ENCODE measurements around the gene MGME1. TPM values are rescaled to one million over a fixed set of nuclear protein-coding genes. Genes with fewer than 3 reads are reported as not detected.

The MGME1 gene
- total RNA-seq, 8 experiments from 2014 or later: 8.8 to 36.6 (median 15.0) TPM

DNA sequence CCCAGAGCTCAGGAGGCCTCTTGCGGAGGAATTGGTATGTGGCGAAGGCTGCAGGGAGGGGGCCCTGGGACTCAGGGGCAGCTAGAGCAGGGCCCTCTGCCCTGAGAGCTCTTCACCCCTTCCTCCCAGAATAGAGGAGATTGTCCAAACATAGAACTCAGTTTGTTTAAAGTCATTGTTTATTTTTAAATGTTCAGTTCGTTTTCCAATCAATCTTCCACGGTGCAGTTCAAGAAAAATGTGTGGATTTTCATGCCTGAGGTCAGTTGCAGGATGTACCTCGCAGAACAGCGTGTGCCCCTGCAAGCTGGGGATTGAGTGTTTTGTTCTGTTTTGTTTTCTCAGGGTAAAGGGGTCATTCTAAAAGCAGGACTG is 37.2 kb downstream of the MGME1 start:
- peaks cover 0 to 9% of the 10 kb centered on the region in 2 donors for H3K4me1 ChIP-seq (replicated peaks in 1 of 2)
- no peak overlapping the region for H3K4me3 ChIP-seq
- no peak overlapping the region for H3K27ac ChIP-seq
- peak in 1 of 8 experiments; percentile 56 for ATAC-seq (replicated peaks in 6 of 8)
- in situ Hi-C loops (cut with MboI; ENCODE audit: low pct_unique_long_range_greater_than_20kb in 2 of 9, low sequenced_read_pairs in 9 of 9, unreplicated experiment in 9 of 9): loop anchor here in 1 of 9 experiments (25.0 kb wide), 1 partner anchor 256 kb away; no protein-coding TSS in a partner anchor
- WGBS, 10 experiments: 27 to 100% (median 59%) methylated on average over 2 to 6 of the region's 6 CpGs; no CpG with 5 or more reads in 1 of the 10 experiments

DNA sequence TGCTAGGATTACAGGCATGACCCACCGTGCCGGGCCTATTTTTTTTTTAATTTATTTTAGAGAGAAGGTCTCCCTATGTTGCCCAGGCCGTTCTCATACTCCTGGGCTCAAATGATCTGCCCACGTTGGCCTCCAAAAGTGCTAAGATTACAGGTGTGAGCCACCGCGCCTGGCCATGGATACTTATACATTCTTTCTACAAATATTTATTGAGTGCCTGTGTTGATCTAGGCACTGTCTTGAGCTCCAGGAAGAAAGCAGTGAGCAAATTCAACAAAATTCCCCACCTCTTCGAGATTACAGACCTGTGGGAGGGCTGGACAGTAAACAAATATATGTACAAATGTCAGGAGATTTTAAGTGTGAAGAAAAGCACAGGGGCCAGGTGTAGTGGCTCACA is 37.9 kb downstream of the MGME1 start:
- Histone ChIP-seq H3K4me1 (replicated peaks in 1 of 2) (peaks cover 0 to 9% of the 10 kb centered on the region in 2 donors), H3K4me3 (no peak overlapping the region), H3K27ac (no peak overlapping the region)
- WGBS, 10 experiments: 68 to 100% (median 92%) methylated on average over 1 to 7 of the region's 7 CpGs; no CpG with 5 or more reads in 5 of the 10 experiments
- ATAC-seq (replicated peaks in 6 of 8): no peak
- in situ Hi-C loops (cut with MboI; ENCODE audit: low pct_unique_long_range_greater_than_20kb in 2 of 9, low sequenced_read_pairs in 9 of 9, unreplicated experiment in 9 of 9): loop anchor here in 1 of 9 experiments (25.0 kb wide), 1 partner anchor 256 kb away; no protein-coding TSS in a partner anchor

DNA sequence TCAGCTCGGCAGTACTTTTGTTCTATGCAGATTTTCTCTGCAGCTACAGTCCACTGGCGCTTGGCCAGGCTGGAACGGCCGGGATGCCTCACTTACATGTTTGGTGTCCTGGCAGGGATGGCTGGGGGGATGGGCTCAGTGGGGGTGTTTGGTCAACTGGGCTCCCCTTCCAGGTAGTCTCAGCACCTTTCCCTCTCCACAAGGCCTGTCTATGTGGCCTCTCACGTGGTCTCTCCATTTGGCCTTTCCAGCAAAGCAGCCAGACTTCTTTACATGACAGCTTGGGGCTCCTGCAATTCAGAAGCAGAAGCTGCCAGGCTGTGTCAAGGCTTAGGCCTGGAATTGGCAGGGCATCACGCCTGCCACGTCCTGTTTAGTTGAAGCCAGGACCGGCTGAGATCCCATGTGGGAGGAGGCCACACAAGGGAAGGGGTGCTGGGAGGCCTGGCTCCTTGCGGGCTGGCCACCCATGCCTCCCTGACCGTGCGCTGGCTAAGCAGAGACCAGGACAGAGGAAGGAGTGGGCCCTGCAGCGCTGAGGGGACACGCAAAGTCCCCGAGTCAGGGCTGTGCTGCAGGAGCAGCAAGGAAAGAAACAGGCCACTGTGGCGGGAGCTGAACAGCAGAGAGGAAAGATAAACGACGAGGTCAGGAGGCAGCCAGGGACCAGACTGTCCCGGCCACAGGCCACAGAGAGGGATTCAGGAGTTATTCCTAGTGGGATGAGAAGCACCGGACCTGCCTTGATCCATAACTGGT is 38.9 kb downstream of the MGME1 start:
- no peak overlapping the region for H3K4me3 ChIP-seq
- H3K27ac ChIP-seq: peak overlapping the region in 1 of 2 donors; percentile 31
- H3K4me1 ChIP-seq (replicated peaks in 1 of 2): peaks cover 0 to 9% of the 10 kb centered on the region in 2 donors
- peak in 7 of 8 experiments; percentile 16 to 63 (median 44) for ATAC-seq (replicated peaks in 6 of 8)
- 15 to 93% (median 63%) methylated on average over 1 to 6 of the region's 19 CpGs; no CpG with 5 or more reads in 4 of the 10 experiments for WGBS, 10 experiments
- in situ Hi-C loops (cut with MboI; ENCODE audit: low pct_unique_long_range_greater_than_20kb in 2 of 9, low sequenced_read_pairs in 9 of 9, unreplicated experiment in 9 of 9): loop anchor here in 1 of 9 experiments (25.0 kb wide), 1 partner anchor 255 kb away; no protein-coding TSS in a partner anchor

DNA sequence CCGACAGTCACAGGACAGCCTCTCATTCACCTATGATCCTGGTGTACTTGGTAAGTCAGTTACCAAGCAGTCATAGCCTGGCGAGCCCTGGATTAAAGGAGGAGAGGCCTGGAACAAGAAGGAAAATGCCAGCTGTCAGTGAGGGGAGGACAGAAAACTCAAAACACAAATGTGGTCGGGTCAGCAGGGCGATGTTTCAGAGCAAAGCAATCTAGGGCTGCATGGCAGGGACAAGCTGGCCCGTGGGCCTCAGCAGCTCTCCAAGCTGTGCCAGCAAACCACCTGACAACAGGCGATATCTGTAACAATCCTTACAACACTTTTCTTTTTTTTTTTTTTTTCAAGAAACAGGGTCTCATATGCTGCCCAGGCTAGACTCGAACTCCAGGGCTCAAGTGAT is 40.3 kb downstream of the MGME1 start:
- whole genome bisulfite sequencing, 10 experiments: 48 to 100% (median 85%) methylated on average over 1 to 6 of the region's 7 CpGs
- H3K27ac ChIP-seq: no peak overlapping the region
- H3K4me1 ChIP-seq (replicated peaks in 1 of 2): peaks cover 0 to 9% of the 10 kb centered on the region in 2 donors
- ATAC-seq (replicated peaks in 6 of 8): no peak
- H3K4me3 ChIP-seq: no peak overlapping the region
- in situ Hi-C loops (cut with MboI; ENCODE audit: low pct_unique_long_range_greater_than_20kb in 2 of 9, low sequenced_read_pairs in 9 of 9, unreplicated experiment in 9 of 9): loop anchor here in 1 of 9 experiments (25.0 kb wide), 1 partner anchor 253 kb away; no protein-coding TSS in a partner anchor

DNA sequence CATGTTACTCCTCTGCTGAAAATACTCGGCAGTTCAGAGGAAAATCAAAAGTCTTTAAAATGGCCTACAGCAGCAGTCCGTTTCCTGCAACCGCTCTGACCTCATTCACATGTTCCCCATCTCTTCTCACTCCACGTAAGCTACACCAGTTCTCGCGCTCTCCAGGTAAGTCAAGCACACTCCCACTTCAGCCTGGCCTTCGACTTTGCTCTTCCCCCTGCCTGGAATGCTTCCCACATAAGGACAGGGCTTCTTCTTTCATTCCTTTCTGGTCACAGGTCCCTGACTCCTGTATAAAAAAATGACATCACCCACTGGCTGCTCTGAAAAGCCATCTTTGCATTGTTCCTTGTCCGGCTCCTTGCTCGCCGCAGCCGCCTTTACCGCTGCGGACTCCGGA is 42.7 kb downstream of the MGME1 start:
- in situ Hi-C loops (cut with MboI; ENCODE audit: low pct_unique_long_range_greater_than_20kb in 2 of 9, low sequenced_read_pairs in 9 of 9, unreplicated experiment in 9 of 9): loop anchor here in 1 of 9 experiments (25.0 kb wide), 1 partner anchor 251 kb away; no protein-coding TSS in a partner anchor

DNA sequence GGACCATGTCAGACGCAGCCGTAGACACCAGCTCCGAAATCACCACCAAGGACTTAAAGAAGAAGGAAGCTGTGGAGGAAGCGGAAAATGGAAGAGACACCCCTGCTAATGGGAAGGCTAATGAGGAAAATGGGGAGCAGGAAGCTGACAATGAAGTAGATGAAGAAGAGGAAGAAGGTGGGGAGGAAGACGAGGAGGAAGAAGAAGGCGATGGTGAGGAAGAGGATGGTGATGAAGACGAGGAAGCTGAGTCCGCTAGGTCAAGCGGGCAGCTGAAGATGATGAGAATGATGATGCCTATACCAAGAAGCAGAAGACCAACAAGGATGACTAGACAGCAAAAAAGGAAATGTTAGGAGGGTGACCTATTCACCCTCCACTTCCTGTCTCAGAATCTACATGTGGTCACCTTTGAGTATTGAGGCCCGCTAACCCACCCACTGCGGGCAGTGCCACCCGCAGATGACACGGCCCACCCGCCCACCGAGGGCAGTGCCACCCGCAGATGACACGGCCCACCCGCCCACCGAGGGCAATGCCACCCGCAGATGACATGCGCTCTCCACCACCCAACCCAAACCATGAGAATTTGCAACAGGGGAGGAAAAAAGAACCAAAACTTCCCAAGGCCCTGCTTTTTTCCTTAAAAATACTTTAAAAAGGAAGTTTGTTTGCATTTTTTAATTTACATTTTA is 43.3 kb downstream of the MGME1 start:
- in situ Hi-C loops (cut with MboI; ENCODE audit: low pct_unique_long_range_greater_than_20kb in 2 of 9, low sequenced_read_pairs in 9 of 9, unreplicated experiment in 9 of 9): loop anchor here in 1 of 9 experiments (25.0 kb wide), 1 partner anchor 250 kb away; no protein-coding TSS in a partner anchor
- ATAC-seq (replicated peaks in 6 of 8): no peak
- WGBS, 10 experiments: 81 to 100% (median 92%) methylated on average over 4 to 9 of the region's 21 CpGs

More for the DNA sequence above, 42.7 kb downstream of the MGME1 start:
- no peak for ATAC-seq (replicated peaks in 6 of 8)
- H3K27ac ChIP-seq: no peak overlapping the region
- WGBS, 10 experiments: 38 to 97% (median 91%) methylated on average over 1 to 14 of the region's 14 CpGs; no CpG with 5 or more reads in 1 of the 10 experiments
- H3K4me1 ChIP-seq (replicated peaks in 1 of 2): peaks cover 0 to 9% of the 10 kb centered on the region in 2 donors
- H3K4me3 ChIP-seq: no peak overlapping the region

DNA sequence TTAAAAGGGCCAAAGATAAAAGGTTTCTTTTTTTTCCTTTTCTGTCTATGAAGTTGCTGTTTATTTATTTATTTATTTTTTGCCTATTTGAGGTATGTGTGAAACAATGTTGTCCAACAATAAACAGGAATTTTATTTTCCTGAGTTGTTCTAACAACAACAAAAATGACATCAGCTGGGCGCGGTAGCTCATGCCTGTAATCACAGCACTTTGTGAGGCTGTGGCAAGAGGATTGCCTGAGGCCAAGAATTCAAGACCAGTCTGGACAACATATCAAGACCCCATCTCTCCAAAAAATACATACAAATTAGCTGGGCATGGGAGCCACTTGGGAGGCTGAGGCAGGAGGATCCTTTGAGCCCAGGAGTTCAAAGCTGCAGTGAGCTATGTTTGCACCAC is 44.1 kb downstream of the MGME1 start:
- WGBS, 10 experiments: 90 to 100% (median 96%) methylated on average over 2 of the region's 2 CpGs; no CpG with 5 or more reads in 5 of the 10 experiments
- no peak overlapping the region for H3K4me3 ChIP-seq
- in situ Hi-C loops (cut with MboI; ENCODE audit: low pct_unique_long_range_greater_than_20kb in 2 of 9, low sequenced_read_pairs in 9 of 9, unreplicated experiment in 9 of 9): loop anchor here in 1 of 9 experiments (25.0 kb wide), 1 partner anchor 249 kb away; no protein-coding TSS in a partner anchor
- ATAC-seq (replicated peaks in 6 of 8): no peak
- H3K27ac ChIP-seq: no peak overlapping the region
- peaks cover 0 to 2% of the 10 kb centered on the region in 2 donors for H3K4me1 ChIP-seq (replicated peaks in 1 of 2)

More for the DNA sequence above, 43.3 kb downstream of the MGME1 start:
- Histone ChIP-seq H3K4me3 (no peak overlapping the region), H3K4me1 (replicated peaks in 1 of 2) (peaks cover 0 to 9% of the 10 kb centered on the region in 2 donors), H3K27ac (no peak overlapping the region)

DNA sequence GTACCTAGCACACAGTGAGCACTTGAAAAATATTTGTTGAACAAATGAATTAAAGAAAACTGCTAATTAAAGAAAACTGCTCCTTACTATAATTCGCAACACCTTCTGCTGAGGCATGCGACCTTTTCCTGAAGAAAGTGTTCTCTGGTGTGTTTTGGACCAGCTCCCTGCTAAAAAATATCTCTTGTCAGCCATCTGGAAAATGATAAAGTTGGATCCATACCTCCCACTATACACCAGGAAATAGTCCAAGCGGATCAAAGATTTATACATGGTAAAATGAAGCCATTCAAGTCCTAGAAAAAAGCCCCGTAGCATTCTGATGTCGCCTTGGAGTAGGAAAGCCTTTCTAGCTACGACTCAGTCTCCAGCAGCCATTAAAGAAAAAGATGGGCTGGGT is 45.6 kb downstream of the MGME1 start:
- WGBS, 10 experiments: 44 to 100% (median 78%) methylated on average over 2 to 6 of the region's 6 CpGs; no CpG with 5 or more reads in 1 of the 10 experiments
- H3K4me1 ChIP-seq (replicated peaks in 1 of 2): no peaks in the 10 kb centered on the region
- H3K4me3 ChIP-seq: no peak overlapping the region
- in situ Hi-C loops (cut with MboI; ENCODE audit: low pct_unique_long_range_greater_than_20kb in 2 of 9, low sequenced_read_pairs in 9 of 9, unreplicated experiment in 9 of 9): loop anchor here in 1 of 9 experiments (25.0 kb wide), 1 partner anchor 248 kb away; no protein-coding TSS in a partner anchor
- no peak overlapping the region for H3K27ac ChIP-seq
- ATAC-seq (replicated peaks in 6 of 8): no peak

DNA sequence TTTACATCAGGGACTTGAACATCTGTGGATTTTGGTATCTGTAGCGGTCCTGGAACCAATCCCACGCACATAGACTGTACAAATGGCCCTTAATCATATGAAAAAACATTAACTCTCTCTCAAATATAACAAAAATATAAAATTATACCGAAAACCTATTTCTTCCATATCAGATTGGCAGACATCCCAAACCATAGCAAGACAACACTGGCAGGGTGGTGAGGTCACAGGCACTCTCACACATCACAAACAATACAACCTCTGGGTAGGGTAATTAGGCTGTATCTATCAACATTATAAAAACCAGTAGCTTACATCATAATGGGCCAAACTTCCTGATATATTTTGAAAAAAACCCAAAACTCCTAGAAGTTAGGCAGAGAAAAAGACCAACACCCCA is 48.0 kb downstream of the MGME1 start:
- ATAC-seq (replicated peaks in 6 of 8): no peak
- in situ Hi-C loops (cut with MboI; ENCODE audit: low pct_unique_long_range_greater_than_20kb in 2 of 9, low sequenced_read_pairs in 9 of 9, unreplicated experiment in 9 of 9): loop anchor here in 1 of 9 experiments (25.0 kb wide), 1 partner anchor 246 kb away; no protein-coding TSS in a partner anchor
- 50 to 95% (median 86%) methylated on average over 1 to 3 of the region's 3 CpGs; no CpG with 5 or more reads in 1 of the 10 experiments for WGBS, 10 experiments

DNA sequence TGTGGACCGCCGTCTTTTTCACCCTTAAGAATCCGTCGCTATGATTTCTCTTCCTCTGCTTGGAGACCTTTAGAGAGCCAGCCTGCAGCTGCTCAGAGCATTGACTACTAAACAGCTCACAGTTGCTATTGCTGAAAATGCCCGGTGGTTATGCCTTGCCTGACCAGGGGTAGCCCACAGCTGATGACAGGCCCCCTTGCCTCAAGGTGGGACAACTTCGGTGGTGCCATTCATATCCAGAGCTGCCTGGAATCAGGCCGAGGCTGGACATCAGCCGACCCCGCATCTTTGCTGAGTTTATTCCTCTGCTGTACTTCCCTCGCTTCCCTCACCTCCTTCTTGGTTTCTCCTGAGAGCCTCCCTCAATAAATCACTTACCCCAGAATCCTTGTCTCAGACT is 49.3 kb downstream of the MGME1 start:
- in situ Hi-C loops (cut with MboI; ENCODE audit: low pct_unique_long_range_greater_than_20kb in 2 of 9, low sequenced_read_pairs in 9 of 9, unreplicated experiment in 9 of 9): loop anchor here in 1 of 9 experiments (25.0 kb wide), 1 partner anchor 244 kb away; no protein-coding TSS in a partner anchor
- Histone ChIP-seq H3K27ac (no peak overlapping the region), H3K4me1 (replicated peaks in 1 of 2) (no peaks in the 10 kb centered on the region), H3K4me3 (no peak overlapping the region)
- WGBS, 10 experiments: 33 to 100% (median 60%) methylated on average over 1 to 9 of the region's 10 CpGs; no CpG with 5 or more reads in 1 of the 10 experiments
- no peak for ATAC-seq (replicated peaks in 6 of 8)

More for the DNA sequence above, 48.0 kb downstream of the MGME1 start:
- H3K4me3 ChIP-seq: no peak overlapping the region
- H3K27ac ChIP-seq: no peak overlapping the region
- no peaks in the 10 kb centered on the region for H3K4me1 ChIP-seq (replicated peaks in 1 of 2)

DNA sequence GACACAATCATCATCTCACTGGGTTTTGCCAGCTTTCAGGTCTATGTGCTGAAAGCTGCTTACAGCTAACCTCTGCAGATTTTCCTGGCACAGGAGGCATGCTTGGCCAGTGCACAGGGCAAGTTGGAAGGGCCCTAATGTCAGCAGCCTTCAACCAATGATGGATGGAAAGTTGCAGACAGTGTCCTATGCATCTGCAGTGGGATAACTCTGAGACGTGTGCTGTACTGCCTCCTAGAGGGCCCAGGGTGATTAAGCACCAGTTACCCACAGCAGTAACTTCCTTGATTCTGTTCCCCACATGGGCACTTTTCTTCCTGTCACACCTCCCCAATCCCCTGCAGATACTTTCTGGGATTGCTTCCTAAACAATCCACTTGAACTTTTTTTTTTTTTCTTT is 50.2 kb downstream of the MGME1 start:
- Histone ChIP-seq H3K4me3 (no peak overlapping the region), H3K27ac (no peak overlapping the region), H3K4me1 (replicated peaks in 1 of 2) (no peaks in the 10 kb centered on the region)
- in situ Hi-C loops (cut with MboI; ENCODE audit: low pct_unique_long_range_greater_than_20kb in 2 of 9, low sequenced_read_pairs in 9 of 9, unreplicated experiment in 9 of 9): loop anchor here in 1 of 9 experiments (25.0 kb wide), 1 partner anchor 243 kb away; no protein-coding TSS in a partner anchor
- 0 to 67% methylated on average over 1 of the region's 1 CpG; no CpG with 5 or more reads in 8 of the 10 experiments for WGBS, 10 experiments
- ATAC-seq (replicated peaks in 6 of 8): peak in 3 of 8 experiments; percentile 52 to 82 (median 63)

DNA sequence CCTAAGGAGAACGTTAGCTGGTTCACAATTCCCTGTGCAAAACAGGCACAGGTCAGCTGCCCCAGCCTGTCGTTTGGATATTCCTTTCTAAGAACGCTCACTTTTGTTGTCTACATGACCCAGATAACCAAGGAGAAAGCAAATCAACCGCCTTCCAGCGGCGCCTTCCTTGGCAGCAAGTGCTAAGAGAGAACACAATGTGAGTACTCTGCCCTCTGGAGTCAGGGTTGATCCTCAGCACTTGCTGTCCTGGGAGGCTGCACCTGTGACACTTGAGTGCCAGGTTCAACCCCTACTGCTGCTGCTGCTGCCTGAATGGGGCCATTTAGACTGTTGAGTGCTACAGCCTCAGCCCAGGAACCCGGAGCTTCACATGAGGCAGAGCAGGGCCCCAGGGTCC is 52.1 kb downstream of the MGME1 start:
- H3K4me3 ChIP-seq: no peak overlapping the region
- H3K4me1 ChIP-seq (replicated peaks in 1 of 2): no peaks in the 10 kb centered on the region
- in situ Hi-C loops (cut with MboI; ENCODE audit: low pct_unique_long_range_greater_than_20kb in 2 of 9, low sequenced_read_pairs in 9 of 9, unreplicated experiment in 9 of 9): loop anchor here in 1 of 9 experiments (25.0 kb wide), 1 partner anchor 241 kb away; no protein-coding TSS in a partner anchor
- 41 to 86% (median 69%) methylated on average over 1 to 6 of the region's 7 CpGs; no CpG with 5 or more reads in 2 of the 10 experiments for WGBS, 10 experiments
- H3K27ac ChIP-seq: no peak overlapping the region
- ATAC-seq (replicated peaks in 6 of 8): no peak

Data from motor neuron (in vitro differentiated cells).